ENCODE results near the gene ZNF407. TPM values are rescaled to one million over a fixed set of nuclear protein-coding genes. Genes with fewer than 3 reads are reported as not detected.
"Not testable (repeated sequence)": the region's sequence is repeated elsewhere in the genome, so short reads cannot be mapped to it uniquely, and the experiment has no call there.

Gene ZNF407
- total RNA-seq, 2 donors from 2014 or later = 11.7 to 22.2 TPM

DNA sequence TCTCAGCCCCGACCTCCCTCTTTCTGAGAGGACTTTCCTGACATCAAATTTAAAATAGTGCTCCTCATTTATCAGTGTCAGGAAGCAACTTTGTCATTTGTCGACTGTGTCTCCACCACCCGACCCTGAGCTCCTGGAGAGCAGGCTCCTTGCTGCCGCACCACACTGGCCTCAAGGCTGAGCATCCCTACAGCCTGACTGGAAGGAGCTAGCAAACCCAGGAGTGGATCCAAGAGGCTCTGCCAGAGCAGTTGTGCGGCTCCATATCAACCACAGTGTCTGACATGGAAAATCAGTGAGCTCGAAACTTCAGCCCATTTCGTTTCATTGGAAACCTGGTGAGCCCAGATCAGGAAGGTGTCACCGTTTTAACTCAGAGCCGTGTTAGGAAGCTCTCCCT is 486.1 kb downstream of the ZNF407 start:
- intact Hi-C loops (cut with DNase I) = no loop called here
- no peak overlapping the region for H3K27ac ChIP-seq
- WGBS = 86% methylated on average over 9 of the region's 9 CpGs
- TF ChIP-seq POLR2AphosphoS5 (IDR thresholded peaks at IDR 0.05) = no peak
- TF ChIP-seq POLR2A (IDR thresholded peaks at IDR 0.05) = no peak
- TF ChIP-seq, protein P1, sequence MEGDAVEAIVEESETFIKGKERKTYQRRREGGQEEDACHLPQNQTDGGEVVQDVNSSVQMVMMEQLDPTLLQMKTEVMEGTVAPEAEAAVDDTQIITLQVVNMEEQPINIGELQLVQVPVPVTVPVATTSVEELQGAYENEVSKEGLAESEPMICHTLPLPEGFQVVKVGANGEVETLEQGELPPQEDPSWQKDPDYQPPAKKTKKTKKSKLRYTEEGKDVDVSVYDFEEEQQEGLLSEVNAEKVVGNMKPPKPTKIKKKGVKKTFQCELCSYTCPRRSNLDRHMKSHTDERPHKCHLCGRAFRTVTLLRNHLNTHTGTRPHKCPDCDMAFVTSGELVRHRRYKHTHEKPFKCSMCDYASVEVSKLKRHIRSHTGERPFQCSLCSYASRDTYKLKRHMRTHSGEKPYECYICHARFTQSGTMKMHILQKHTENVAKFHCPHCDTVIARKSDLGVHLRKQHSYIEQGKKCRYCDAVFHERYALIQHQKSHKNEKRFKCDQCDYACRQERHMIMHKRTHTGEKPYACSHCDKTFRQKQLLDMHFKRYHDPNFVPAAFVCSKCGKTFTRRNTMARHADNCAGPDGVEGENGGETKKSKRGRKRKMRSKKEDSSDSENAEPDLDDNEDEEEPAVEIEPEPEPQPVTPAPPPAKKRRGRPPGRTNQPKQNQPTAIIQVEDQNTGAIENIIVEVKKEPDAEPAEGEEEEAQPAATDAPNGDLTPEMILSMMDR (IDR thresholded peaks at IDR 0.05) = no peak
- no peak for DNase-seq (ENCODE audit: low spot score)
- H3K4me1 ChIP-seq (replicated peaks) = no peaks in the 10 kb centered on the region
- no peak overlapping the region for H3K4me3 ChIP-seq
- no peaks in the 10 kb centered on the region for H3K9me3 ChIP-seq
- H3K36me3 ChIP-seq = no peaks in the 10 kb centered on the region
- no peaks in the 10 kb centered on the region for H3K27me3 ChIP-seq (replicated peaks; ENCODE audit: insufficient read depth)

DNA sequence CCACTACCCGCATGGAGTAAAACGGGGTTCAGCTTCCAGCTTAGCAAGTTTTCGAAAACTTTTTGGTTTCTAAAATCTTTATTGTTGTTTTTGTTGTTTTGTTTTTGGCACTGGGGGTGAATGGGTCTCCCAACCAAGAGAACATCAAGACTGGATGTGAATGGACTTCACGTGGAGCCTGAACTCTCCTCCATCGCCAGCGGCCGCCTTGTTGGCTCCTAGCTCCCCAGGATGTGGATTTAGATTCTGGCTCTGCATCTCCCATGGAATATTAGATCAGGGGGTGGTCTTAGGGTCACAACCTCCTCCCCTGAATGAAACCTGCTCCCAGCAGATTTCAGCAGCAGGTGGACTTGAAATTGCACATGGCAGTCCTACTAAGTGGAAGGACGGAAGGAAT is 488.0 kb downstream of the ZNF407 start:
- H3K4me3 ChIP-seq; DNase-seq (ENCODE audit: low spot score); H3K27me3 ChIP-seq (replicated peaks; ENCODE audit: insufficient read depth); intact Hi-C loops (cut with DNase I); H3K9me3 ChIP-seq; H3K4me1 ChIP-seq (replicated peaks); H3K36me3 ChIP-seq; H3K27ac ChIP-seq: not testable (repeated sequence)
- WGBS = 95% methylated on average over 8 of the region's 8 CpGs

DNA sequence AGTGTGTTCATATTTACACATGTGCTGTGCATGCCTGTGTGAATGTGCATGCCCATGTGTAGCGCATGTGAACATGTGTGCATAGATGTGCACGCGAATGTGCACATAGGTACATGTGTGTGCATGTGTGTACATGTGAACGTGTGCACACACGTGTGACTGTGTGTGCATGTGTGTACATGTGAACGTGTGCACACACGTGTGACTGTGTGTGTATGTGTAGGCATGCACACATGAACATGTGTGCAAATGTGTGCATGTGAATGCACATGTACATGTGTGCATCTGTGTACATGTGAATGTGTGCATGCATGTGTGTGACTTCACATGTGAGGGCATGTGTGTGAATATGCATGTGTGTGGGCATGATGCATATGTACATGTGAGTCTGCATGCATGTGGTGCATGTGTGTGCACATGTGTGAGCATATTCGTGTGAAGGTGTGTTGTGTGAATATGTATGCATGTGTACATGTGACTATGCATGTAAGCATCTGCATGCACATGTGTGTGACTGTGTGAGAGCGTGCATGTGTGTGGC is 488.9 kb downstream of the ZNF407 start:
- Histone ChIP-seq H3K4me3 (no peak overlapping the region), H3K27ac (no peak overlapping the region), H3K4me1 (replicated peaks) (no peaks in the 10 kb centered on the region), H3K36me3 (no peaks in the 10 kb centered on the region), H3K9me3 (no peaks in the 10 kb centered on the region), H3K27me3 (replicated peaks; ENCODE audit: insufficient read depth) (no peaks in the 10 kb centered on the region)
- DNase-seq (ENCODE audit: low spot score) = no peak
- TF ChIP-seq POLR2A (IDR thresholded peaks at IDR 0.05) (no peak), POLR2AphosphoS5 (IDR thresholded peaks at IDR 0.05) (no peak)
- TF ChIP-seq, protein P1 (IDR thresholded peaks at IDR 0.05) = no peak
- WGBS = 96% methylated on average over 9 of the region's 9 CpGs
- intact Hi-C loops (cut with DNase I) = no loop called here

DNA sequence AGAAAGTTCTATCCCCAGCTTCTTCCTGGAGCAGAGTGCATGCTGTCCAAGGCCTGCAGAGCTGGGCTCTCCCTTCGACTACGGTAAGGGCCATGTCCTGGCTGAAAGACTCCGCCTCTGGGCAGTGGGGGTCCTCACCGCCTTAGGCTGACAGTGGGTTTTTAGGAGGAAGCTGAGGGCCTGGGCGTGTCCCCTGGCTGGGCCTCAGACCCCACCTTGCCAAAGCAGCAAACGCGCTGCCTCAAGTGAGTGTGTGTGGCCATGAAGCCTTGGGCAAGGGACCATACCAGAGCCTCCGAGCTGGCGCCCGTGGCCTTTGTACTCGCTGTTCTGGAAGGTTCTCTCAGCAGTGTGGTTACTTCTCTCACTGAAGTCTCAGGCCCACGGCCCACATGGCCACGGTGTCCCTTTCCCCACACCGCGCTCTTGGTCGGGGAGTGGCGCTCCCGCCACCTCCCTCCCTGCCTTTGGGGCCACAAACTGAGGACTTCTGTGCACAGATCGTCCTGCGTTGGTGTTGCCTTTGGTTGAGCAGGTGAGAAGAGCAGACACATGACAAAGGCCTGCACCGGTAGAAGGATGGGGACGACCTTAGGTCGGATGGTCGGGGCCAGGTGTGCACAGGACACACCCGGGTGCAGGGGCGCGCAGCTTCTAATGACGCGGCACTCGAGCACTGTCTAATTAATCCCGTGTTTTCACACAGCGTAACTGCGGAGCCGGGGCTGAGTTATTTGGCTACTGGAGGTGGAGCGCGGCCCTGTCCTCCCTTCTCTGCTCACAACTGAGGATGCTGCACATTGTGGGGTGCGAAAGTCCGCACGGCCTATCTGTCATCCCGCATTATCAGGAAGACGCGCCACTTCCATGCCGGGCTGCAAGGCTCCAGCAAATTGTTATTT is 489.7 kb downstream of the ZNF407 start:
- Histone ChIP-seq H3K27ac (no peak overlapping the region), H3K27me3 (replicated peaks; ENCODE audit: insufficient read depth) (no peaks in the 10 kb centered on the region), H3K4me3 (no peak overlapping the region), H3K9me3 (no peaks in the 10 kb centered on the region), H3K36me3 (no peaks in the 10 kb centered on the region), H3K4me1 (replicated peaks) (no peaks in the 10 kb centered on the region)
- 95% methylated on average over 42 of the region's 43 CpGs for WGBS
- intact Hi-C loops (cut with DNase I) = no loop called here
- DNase-seq (ENCODE audit: low spot score) = no peak
- TF ChIP-seq, protein P1 (IDR thresholded peaks at IDR 0.05) = no peak
- no peak for TF ChIP-seq POLR2AphosphoS5 (IDR thresholded peaks at IDR 0.05)
- TF ChIP-seq POLR2A (IDR thresholded peaks at IDR 0.05) = no peak

DNA sequence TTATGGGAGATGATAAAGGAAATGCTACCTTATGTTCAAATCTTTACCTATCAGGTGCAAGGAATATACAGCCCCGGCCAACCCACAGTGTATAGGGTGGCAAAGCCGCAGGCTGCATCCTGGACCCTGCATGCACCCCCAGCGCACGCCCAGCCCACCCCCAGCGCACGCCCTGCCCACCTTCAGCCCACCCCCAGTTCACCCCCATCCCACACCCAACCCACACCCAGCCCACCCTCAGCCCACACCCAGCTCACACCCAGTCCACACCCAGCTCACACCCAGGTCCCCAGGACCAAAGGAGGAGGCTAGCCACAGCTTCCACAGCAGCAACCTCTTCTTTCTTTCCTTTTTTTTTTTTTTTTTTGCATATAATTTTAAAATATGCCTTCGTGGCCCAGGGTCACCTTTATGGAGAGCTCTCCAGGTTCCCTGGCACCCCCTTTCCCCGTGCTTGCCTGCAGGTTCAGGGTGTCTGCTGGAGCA is 490.4 kb downstream of the ZNF407 start:
- H3K9me3 ChIP-seq = no peaks in the 10 kb centered on the region
- H3K36me3 ChIP-seq = no peaks in the 10 kb centered on the region
- no peaks in the 10 kb centered on the region for H3K4me1 ChIP-seq (replicated peaks)
- intact Hi-C loops (cut with DNase I) = no loop called here
- no peak for DNase-seq (ENCODE audit: low spot score)
- no peak overlapping the region for H3K27ac ChIP-seq
- TF ChIP-seq POLR2A (IDR thresholded peaks at IDR 0.05) = no peak
- TF ChIP-seq, protein P1 (IDR thresholded peaks at IDR 0.05) = no peak
- no peak for TF ChIP-seq POLR2AphosphoS5 (IDR thresholded peaks at IDR 0.05)
- H3K27me3 ChIP-seq (replicated peaks; ENCODE audit: insufficient read depth) = no peaks in the 10 kb centered on the region
- no peak overlapping the region for H3K4me3 ChIP-seq
- 97% methylated on average over 8 of the region's 8 CpGs for whole genome bisulfite sequencing
